Liver (tissue), 4 donors: ENCODE data around the gene KRTAP10-9. TPM values are rescaled to one million over a fixed set of nuclear protein-coding genes. Genes with fewer than 3 reads are reported as not detected.

Experiments
- polyA plus RNA-seq, 2 donors: library from polyadenylated mRNA; stranded (reverse) in 1 of 2; unstranded in 1 of 2; fragments of 200-250 nt in 1 of 2; fragments of >200 nt in 1 of 2; fragmentation: Nextera tagmentation in 1 of 2; extraction: Ambion mirVana in 1 of 2; gene quantifications; one replicate each; pipeline versions ENCODE4 v1.2.1 to v1.2.3, GENCODE V29; 2013 to 2015
- total RNA-seq, 2 donors: library from RNA; depleted of rRNA; stranded (reverse); fragments of >200 nt; gene quantifications; one replicate each; pipeline ENCODE4 v1.2.3, GENCODE V29; 2014
- donor health status: healthy.
- donor health status: healthy.
- donor health status: healthy.

Gene KRTAP10-9
- total and polyA plus RNA-seq, 4 donors = not detected

Other genes with a start within 250 kb of the KRTAP10-9 start
- gene LRRC3, start 171.6 kb upstream of the KRTAP10-9 start, total RNA-seq = 10 to 100 TPM in 1 of 2 donors, 1 to 10 TPM in 1; 3.0 to 14.2 TPM
- gene LRRC3, start 171.6 kb upstream of the KRTAP10-9 start, polyA plus RNA-seq = 10 to 100 TPM in 1 of 2 donors, 1 to 10 TPM in 1; 3.9 to 11.1 TPM
- gene KRTAP10-1, start 86.9 kb upstream of the KRTAP10-9 start, total RNA-seq = not detected
- not detected for gene KRTAP10-1, start 86.9 kb upstream of the KRTAP10-9 start, polyA plus RNA-seq
- gene KRTAP10-2, start 75.6 kb upstream of the KRTAP10-9 start, total RNA-seq = not detected
- gene KRTAP10-2, start 75.6 kb upstream of the KRTAP10-9 start, polyA plus RNA-seq = not detected
- not detected for gene KRTAP10-3, start 68.3 kb upstream of the KRTAP10-9 start, total RNA-seq
- gene KRTAP10-3, start 68.3 kb upstream of the KRTAP10-9 start, polyA plus RNA-seq = not detected
- not detected for gene KRTAP10-4, start 53.4 kb upstream of the KRTAP10-9 start, total RNA-seq
- gene KRTAP10-4, start 53.4 kb upstream of the KRTAP10-9 start, polyA plus RNA-seq = not detected
- gene KRTAP10-5, start 46.5 kb upstream of the KRTAP10-9 start, total RNA-seq = not detected
- gene KRTAP10-5, start 46.5 kb upstream of the KRTAP10-9 start, polyA plus RNA-seq = not detected
- not detected for gene KRTAP10-6, start 34.6 kb upstream of the KRTAP10-9 start, total RNA-seq
- not detected for gene KRTAP10-6, start 34.6 kb upstream of the KRTAP10-9 start, polyA plus RNA-seq
- gene KRTAP10-7, start 26.5 kb upstream of the KRTAP10-9 start, total RNA-seq = not detected
- not detected for gene KRTAP10-7, start 26.5 kb upstream of the KRTAP10-9 start, polyA plus RNA-seq
- gene KRTAP10-8, start 15.0 kb upstream of the KRTAP10-9 start, total RNA-seq = not detected
- gene KRTAP10-8, start 15.0 kb upstream of the KRTAP10-9 start, polyA plus RNA-seq = not detected
- gene KRTAP10-10, start 10.3 kb downstream of the KRTAP10-9 start, total RNA-seq = not detected
- not detected for gene KRTAP10-10, start 10.3 kb downstream of the KRTAP10-9 start, polyA plus RNA-seq
- gene KRTAP10-11, start 19.3 kb downstream of the KRTAP10-9 start, total RNA-seq = not detected
- not detected for gene KRTAP10-11, start 19.3 kb downstream of the KRTAP10-9 start, polyA plus RNA-seq
- not detected for gene KRTAP12-4, start 27.6 kb downstream of the KRTAP10-9 start, total RNA-seq
- gene KRTAP12-4, start 27.6 kb downstream of the KRTAP10-9 start, polyA plus RNA-seq = not detected
- gene KRTAP12-3, start 30.8 kb downstream of the KRTAP10-9 start, total RNA-seq = not detected
- gene KRTAP12-3, start 30.8 kb downstream of the KRTAP10-9 start, polyA plus RNA-seq = not detected
- gene KRTAP12-2, start 39.8 kb downstream of the KRTAP10-9 start, total RNA-seq = not detected
- gene KRTAP12-2, start 39.8 kb downstream of the KRTAP10-9 start, polyA plus RNA-seq = not detected
- gene KRTAP12-1, start 55.1 kb downstream of the KRTAP10-9 start, total RNA-seq = not detected
- not detected for gene KRTAP12-1, start 55.1 kb downstream of the KRTAP10-9 start, polyA plus RNA-seq
- gene KRTAP10-12, start 70.1 kb downstream of the KRTAP10-9 start, total RNA-seq = not detected
- not detected for gene KRTAP10-12, start 70.1 kb downstream of the KRTAP10-9 start, polyA plus RNA-seq
- gene TSPEAR, start 84.5 kb downstream of the KRTAP10-9 start, total RNA-seq = under 1 TPM in 1 of 2 donors, not detected in 1; under 0.01 TPM
- gene TSPEAR, start 84.5 kb downstream of the KRTAP10-9 start, polyA plus RNA-seq = under 1 TPM; 0.01 to 0.14 TPM
- gene UBE2G2, start 174.7 kb downstream of the KRTAP10-9 start, total RNA-seq = 10 to 100 TPM; 35.1 to 83.5 TPM
- 10 to 100 TPM; 27.4 to 46.6 TPM for gene UBE2G2, start 174.7 kb downstream of the KRTAP10-9 start, polyA plus RNA-seq
- 10 to 100 TPM; 35.1 to 39.9 TPM for gene SUMO3, start 191.0 kb downstream of the KRTAP10-9 start, total RNA-seq
- 10 to 100 TPM; 41.4 to 51.0 TPM for gene SUMO3, start 191.0 kb downstream of the KRTAP10-9 start, polyA plus RNA-seq
- gene PTTG1IP, start 246.6 kb downstream of the KRTAP10-9 start, total RNA-seq = 10 to 100 TPM; 86.8 to 94.0 TPM
- gene PTTG1IP, start 246.6 kb downstream of the KRTAP10-9 start, polyA plus RNA-seq = 10 to 100 TPM; 62.0 to 72.8 TPM